ENCODE results near the gene RNF157. TPM values are rescaled to one million over a fixed set of nuclear protein-coding genes. Genes with fewer than 3 reads are reported as not detected.

Gene RNF157
- total and polyA plus RNA-seq, 9 of the 15 experiments (the other 6 are each of a cell fraction or from before 2014, with no cell fraction given), result 8.1 to 31.7 (median 20.8) TPM

DNA sequence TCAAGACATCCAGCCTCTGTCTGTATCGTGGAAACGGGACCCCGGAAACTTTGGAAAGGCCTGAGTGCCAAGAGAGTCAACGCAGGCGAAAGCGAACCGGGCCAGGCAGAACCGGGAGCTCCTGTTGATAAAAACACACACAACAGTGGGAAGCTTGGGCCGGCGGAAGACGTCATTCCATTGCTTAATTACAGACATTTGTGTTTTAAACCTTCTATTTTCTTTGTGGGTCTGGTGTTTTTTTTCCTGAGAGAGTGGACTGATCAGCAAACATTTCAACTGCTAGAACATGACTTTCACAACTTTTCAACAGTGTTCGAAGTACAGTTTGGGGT is 878 bp upstream of the RNF157 start (continued):
- TF ChIP-seq ZFX (CRISPR knock-in tag; IDR thresholded peaks at IDR 0.05) (peak; percentile 57; the same call in 1 of the 2 replicates), PTBP1 (IDR thresholded peaks at IDR 0.05; ENCODE audit: low read depth, low read length) (no peak), U2AF1 (optimal IDR thresholded peaks at IDR 0.05; ENCODE audit: low read depth, low read length) (no peak), ZNF778 (CRISPR knock-in tag; IDR thresholded peaks at IDR 0.05) (no peak), L3MBTL2 (IDR thresholded peaks at IDR 0.05) (peak; percentile 56; the same call in 1 of the 2 replicates), SETDB1 (IDR thresholded peaks at IDR 0.05; ENCODE audit: low read length) (no peak), RBM25 (IDR thresholded peaks at IDR 0.05; ENCODE audit: low read depth, low read length, severe bottlenecking) (no peak), KAT7 (CRISPR knock-in tag; IDR thresholded peaks at IDR 0.05; ENCODE audit: borderline replicate concordance) (0 out of 2 replicates have a peak, but pooled peaks have one; percentile 14), GTF2F1 (IDR thresholded peaks at IDR 0.05; ENCODE audit: low read depth, low read length) (no peak), ZNF165 (CRISPR knock-in tag; IDR thresholded peaks at IDR 0.05; ENCODE audit: borderline replicate concordance) (no peak), NCOR1 (IDR thresholded peaks at IDR 0.05) (no peak), PHF8 (IDR thresholded peaks at IDR 0.05; ENCODE audit: borderline replicate concordance, low read length) (no peak), EP300 (IDR thresholded peaks at IDR 0.05; ENCODE audit: low read length) (no peak), SMAD2 (IDR thresholded peaks at IDR 0.05; ENCODE audit: low read depth, low read length) (no peak)
- TF ChIP-seq, protein P1, sequence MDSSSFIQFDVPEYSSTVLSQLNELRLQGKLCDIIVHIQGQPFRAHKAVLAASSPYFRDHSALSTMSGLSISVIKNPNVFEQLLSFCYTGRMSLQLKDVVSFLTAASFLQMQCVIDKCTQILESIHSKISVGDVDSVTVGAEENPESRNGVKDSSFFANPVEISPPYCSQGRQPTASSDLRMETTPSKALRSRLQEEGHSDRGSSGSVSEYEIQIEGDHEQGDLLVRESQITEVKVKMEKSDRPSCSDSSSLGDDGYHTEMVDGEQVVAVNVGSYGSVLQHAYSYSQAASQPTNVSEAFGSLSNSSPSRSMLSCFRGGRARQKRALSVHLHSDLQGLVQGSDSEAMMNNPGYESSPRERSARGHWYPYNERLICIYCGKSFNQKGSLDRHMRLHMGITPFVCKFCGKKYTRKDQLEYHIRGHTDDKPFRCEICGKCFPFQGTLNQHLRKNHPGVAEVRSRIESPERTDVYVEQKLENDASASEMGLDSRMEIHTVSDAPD (CRISPR knock-in tag; IDR thresholded peaks at IDR 0.05), result no peak
- TF ChIP-seq, protein P2, sequence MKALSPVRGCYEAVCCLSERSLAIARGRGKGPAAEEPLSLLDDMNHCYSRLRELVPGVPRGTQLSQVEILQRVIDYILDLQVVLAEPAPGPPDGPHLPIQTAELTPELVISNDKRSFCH (CRISPR knock-in tag; IDR thresholded peaks at IDR 0.05), result no peak
- TF ChIP-seq, protein P2 (tag; IDR thresholded peaks at IDR 0.05), result 0 out of 2 replicates have a peak, but pooled peaks have one; percentile 7
- TF ChIP-seq, protein P3, sequence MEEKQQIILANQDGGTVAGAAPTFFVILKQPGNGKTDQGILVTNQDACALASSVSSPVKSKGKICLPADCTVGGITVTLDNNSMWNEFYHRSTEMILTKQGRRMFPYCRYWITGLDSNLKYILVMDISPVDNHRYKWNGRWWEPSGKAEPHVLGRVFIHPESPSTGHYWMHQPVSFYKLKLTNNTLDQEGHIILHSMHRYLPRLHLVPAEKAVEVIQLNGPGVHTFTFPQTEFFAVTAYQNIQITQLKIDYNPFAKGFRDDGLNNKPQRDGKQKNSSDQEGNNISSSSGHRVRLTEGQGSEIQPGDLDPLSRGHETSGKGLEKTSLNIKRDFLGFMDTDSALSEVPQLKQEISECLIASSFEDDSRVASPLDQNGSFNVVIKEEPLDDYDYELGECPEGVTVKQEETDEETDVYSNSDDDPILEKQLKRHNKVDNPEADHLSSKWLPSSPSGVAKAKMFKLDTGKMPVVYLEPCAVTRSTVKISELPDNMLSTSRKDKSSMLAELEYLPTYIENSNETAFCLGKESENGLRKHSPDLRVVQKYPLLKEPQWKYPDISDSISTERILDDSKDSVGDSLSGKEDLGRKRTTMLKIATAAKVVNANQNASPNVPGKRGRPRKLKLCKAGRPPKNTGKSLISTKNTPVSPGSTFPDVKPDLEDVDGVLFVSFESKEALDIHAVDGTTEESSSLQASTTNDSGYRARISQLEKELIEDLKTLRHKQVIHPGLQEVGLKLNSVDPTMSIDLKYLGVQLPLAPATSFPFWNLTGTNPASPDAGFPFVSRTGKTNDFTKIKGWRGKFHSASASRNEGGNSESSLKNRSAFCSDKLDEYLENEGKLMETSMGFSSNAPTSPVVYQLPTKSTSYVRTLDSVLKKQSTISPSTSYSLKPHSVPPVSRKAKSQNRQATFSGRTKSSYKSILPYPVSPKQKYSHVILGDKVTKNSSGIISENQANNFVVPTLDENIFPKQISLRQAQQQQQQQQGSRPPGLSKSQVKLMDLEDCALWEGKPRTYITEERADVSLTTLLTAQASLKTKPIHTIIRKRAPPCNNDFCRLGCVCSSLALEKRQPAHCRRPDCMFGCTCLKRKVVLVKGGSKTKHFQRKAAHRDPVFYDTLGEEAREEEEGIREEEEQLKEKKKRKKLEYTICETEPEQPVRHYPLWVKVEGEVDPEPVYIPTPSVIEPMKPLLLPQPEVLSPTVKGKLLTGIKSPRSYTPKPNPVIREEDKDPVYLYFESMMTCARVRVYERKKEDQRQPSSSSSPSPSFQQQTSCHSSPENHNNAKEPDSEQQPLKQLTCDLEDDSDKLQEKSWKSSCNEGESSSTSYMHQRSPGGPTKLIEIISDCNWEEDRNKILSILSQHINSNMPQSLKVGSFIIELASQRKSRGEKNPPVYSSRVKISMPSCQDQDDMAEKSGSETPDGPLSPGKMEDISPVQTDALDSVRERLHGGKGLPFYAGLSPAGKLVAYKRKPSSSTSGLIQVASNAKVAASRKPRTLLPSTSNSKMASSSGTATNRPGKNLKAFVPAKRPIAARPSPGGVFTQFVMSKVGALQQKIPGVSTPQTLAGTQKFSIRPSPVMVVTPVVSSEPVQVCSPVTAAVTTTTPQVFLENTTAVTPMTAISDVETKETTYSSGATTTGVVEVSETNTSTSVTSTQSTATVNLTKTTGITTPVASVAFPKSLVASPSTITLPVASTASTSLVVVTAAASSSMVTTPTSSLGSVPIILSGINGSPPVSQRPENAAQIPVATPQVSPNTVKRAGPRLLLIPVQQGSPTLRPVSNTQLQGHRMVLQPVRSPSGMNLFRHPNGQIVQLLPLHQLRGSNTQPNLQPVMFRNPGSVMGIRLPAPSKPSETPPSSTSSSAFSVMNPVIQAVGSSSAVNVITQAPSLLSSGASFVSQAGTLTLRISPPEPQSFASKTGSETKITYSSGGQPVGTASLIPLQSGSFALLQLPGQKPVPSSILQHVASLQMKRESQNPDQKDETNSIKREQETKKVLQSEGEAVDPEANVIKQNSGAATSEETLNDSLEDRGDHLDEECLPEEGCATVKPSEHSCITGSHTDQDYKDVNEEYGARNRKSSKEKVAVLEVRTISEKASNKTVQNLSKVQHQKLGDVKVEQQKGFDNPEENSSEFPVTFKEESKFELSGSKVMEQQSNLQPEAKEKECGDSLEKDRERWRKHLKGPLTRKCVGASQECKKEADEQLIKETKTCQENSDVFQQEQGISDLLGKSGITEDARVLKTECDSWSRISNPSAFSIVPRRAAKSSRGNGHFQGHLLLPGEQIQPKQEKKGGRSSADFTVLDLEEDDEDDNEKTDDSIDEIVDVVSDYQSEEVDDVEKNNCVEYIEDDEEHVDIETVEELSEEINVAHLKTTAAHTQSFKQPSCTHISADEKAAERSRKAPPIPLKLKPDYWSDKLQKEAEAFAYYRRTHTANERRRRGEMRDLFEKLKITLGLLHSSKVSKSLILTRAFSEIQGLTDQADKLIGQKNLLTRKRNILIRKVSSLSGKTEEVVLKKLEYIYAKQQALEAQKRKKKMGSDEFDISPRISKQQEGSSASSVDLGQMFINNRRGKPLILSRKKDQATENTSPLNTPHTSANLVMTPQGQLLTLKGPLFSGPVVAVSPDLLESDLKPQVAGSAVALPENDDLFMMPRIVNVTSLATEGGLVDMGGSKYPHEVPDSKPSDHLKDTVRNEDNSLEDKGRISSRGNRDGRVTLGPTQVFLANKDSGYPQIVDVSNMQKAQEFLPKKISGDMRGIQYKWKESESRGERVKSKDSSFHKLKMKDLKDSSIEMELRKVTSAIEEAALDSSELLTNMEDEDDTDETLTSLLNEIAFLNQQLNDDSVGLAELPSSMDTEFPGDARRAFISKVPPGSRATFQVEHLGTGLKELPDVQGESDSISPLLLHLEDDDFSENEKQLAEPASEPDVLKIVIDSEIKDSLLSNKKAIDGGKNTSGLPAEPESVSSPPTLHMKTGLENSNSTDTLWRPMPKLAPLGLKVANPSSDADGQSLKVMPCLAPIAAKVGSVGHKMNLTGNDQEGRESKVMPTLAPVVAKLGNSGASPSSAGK (IDR thresholded peaks at IDR 0.05), result 0 out of 2 replicates have a peak, but pooled peaks have one; percentile 47
